NCI-H69 (cell line): Measurements from ENCODE around the gene ST3GAL5.

Experiments used
- DNase-seq: peaks from one replicate; lab custom pipeline; 2025; lab: John Stamatoyannopoulos, UW

The ST3GAL5 gene

GRCh38 chr2:85790032-85790431, 98.8 kb downstream of the ST3GAL5 start:
- no peak for DNase-seq

GRCh38 chr2:85789271-85789670, 99.5 kb downstream of the ST3GAL5 start:
- DNase-seq = no peak

GRCh38 chr2:85788603-85789002, 100.2 kb downstream of the ST3GAL5 start:
- DNase-seq = no peak

- DNase-seq = no peak
Observed at GRCh38 chr2:85787981-85788340, 100.8 kb downstream of the ST3GAL5 start.

GRCh38 chr2:85787282-85787980, 101.4 kb downstream of the ST3GAL5 start:
- no peak for DNase-seq
